DMS79 treated with DMSO at 0.1 percent for 48 hours (cell line): Measurements from ENCODE around the gene ABAT.
"Not testable (repeated sequence)": the region's sequence is repeated elsewhere in the genome, so short reads cannot be mapped to it uniquely, and the experiment has no call there.

ENCODE experiments used
- DNase-seq: peaks from one replicate; lab custom pipeline; 2025; lab: John Stamatoyannopoulos, UW

The ABAT gene

GRCh38 chr16:8742068-8742467 lies 67.7 kb downstream of the ABAT start:
- no peak for DNase-seq

DNA sequence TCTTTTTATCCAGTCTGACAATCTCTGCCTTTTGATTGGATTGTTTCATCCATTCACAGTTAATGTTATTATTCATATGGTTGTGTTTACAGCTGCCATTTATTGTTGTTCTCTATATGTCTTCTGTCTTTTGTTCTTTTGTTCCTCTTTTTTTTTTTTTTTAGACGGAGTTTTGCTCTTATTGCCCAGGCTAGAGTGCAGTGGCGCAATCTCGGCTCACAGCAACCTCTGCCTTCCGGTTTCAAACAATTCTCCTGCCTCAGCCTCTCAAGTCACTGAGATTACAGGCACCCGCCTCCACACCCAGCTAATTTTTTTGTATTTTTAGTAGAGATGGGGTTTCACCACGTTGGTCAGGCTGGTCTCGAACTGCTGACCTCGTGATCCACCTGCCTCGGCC lies 74.5 kb downstream of the ABAT start:
- not testable (repeated sequence) for DNase-seq

DNA sequence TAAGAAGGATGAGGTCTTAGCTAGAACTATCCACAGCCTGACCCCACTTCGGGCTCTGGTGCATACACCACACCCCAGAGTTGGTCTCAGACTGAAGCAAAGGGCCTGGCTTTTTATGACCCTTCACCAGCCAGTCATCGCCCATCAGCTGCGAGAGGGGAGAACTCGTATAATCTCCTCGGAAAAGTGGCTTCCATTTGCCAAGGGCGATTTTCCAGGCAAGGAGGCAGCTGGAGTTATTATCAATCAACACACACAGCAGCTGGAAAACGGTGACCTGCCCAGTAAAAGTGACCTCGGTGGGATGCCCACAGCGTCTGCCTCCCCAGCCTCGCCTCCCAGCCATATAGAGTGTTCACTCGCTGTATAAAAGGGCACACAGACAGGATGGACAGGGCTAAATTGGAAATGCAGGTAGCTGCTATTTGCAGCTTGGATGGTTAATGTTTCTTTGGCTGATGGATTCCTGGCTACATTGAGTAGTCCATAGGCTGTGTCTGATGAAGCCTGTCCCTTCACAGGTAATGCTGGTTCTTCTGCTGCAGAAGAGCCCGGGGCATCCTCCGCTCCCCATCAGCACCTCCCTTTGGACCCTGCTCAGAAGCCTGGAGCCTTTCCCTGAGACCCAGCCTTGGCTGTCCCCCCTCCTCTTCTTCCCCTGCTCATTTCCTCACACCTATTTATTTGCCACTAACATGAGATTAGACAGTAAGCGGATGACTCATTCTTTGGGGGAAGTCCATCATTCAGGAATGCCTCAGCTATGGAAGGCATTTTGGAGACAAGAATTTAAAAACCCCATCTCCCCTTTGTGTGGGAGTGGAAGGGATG lies 77.3 kb downstream of the ABAT start:
- no peak for DNase-seq

- DNase-seq, result no peak
Measured at GRCh38 chr16:8752706-8753105, 78.3 kb downstream of the ABAT start.

DNA sequence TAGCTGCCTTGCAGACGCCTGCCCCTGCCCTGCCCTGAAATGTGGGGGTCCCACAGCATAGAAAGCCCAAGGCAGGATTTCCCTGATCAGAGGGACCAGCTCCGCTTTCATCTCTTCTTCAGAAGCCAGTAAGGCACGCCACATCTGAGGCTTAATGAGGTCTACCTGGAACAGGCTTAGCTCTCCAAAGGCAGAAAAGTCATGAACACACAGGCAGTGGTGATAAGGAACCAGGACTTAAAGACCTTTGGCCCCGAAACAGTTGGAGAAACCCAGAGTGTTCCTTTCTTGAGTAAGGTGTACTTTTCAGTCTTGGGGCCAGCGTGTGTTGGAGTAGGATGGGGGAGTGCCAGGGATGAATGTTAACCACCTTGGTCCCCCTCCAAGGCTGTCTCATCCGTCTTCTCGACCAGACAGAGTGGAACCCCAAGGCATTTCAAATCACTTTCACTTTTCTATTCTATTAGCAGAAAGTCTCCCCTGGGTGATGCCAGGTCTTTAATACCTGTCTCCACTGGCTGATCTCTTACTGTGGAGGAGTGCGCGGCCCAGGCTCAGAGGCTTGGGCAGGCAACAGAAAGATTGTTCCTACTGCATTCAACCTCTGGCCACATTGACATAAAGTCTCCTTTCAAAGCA lies 79.1 kb downstream of the ABAT start:
- DNase-seq, result no peak

- no peak for DNase-seq
Measured at GRCh38 chr16:8756755-8757154, 82.3 kb downstream of the ABAT start.

GRCh38 chr16:8758022-8758421 lies 83.6 kb downstream of the ABAT start:
- no peak for DNase-seq

DNA sequence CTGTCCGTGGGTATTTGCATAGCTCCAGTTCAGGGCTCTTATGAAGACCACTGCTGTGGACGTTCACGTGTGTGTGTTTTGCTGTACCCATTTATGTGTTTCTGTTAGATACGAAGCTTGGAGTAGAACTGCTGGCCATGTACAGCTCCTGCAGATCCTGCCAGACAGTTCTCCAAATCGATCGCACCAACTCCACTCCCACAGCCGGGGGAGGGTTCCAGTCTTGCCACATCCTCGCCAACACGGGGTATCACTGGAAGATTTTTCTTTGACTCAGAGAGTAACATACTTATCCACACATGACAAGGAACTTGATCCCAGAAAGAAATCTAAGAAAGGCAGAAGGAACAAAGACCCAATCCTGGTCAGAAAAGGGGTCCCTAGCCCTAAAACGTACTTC lies 85.6 kb downstream of the ABAT start:
- no peak for DNase-seq

DNA sequence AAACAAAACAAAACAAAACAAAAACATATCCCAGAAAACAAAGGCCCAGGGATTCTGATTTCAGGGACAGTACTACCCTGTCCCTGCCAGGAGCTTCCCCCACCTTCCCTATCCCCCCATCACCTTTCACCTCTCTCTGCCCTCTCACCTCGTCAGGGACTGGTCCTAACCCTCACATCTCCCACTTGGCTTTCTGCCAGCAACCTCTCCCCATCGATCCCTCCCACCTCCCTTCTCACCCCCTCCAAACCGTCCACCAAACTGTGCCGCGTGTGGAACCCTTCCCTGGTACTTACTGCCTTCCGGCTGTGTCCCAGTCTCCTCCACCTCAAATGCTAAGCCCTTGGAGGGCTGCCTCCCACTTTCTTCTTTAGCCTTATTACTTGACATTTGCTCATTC lies 86.7 kb downstream of the ABAT start:
- DNase-seq, result no peak

DNA sequence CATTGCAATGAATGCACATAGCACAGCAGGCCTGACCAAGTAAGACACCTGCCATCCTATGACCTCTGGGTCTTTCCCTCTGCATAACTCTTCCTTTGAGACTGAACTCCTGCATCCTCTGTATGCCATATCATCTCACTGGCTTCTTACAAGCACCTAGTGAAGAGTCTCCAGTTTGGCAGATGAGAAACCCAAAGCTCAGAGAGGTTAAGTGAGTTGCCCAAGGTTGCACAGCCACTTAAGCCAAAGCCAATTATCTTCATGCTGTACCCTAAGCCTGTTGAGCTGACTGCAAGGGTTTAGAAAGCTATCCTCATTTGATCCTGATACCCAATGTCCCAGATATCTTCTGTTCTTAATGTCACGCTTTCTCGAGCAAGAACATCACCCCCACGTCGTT lies 87.8 kb downstream of the ABAT start:
- DNase-seq, result no peak

DNA sequence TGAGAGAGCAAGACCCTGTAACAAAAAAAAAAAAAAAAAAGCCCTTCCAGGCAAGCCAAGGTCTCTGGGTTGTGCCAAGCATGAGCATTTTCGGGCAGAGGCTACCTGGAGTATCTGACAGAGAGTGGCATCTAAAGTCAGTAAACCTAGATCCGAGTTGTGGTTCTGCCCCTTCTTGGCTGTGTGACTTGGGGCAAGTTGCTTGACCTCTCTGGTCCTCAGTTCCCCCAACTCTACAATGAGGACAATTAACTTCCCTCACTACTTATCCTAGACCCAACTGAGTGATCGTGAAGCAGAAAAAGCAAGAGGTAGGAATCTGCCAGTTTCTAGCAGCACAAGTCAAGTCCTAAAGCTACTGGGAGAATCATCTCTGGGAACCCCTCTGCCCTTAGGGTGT lies 88.7 kb downstream of the ABAT start:
- no peak for DNase-seq

DNA sequence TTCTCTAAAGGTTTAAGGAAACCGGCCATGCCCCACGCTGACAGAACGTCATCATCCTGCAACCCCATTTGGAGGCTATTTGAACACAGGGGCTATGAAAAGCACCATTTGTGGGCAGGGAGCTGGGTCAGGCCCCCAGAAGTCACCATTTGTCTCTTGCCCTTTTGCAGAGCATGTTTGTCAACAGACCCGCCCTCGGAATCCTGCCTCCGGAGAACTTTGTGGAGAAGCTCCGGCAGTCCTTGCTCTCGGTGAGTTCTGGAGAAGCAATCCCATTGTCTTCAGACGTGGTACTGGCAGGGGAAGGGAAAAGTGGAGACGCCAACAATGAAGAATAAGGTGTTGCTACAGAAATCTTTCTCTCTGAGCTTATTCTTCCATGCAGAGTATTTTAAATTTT lies 89.5 kb downstream of the ABAT start:
- no peak for DNase-seq

- DNase-seq, result no peak
Measured at GRCh38 chr16:8764525-8765250, 90.3 kb downstream of the ABAT start.

GRCh38 chr16:8767176-8767575 lies 92.8 kb downstream of the ABAT start:
- DNase-seq, result no peak

- DNase-seq, result no peak
Measured at GRCh38 chr16:8768283-8768682, 93.9 kb downstream of the ABAT start.

DNA sequence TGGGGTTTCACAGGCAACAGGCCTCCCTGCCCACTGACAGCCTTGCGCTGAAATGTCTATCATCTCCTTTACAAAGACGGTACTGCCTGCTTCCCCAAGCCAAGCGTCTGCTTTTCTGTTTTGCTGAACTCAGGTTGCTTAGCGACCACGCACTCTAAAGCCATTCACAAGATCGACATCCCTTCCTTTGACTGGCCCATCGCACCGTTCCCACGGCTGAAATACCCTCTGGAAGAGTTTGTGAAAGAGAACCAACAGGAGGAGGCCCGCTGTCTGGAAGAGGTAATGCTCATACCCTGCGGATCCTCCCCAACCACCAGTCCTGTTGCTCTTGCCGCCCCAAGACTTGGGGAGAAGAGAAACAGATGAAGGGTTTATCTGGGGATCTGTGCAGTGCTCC lies 94.3 kb downstream of the ABAT start:
- no peak for DNase-seq

- no peak for DNase-seq
Measured at GRCh38 chr16:8773537-8773936, 99.1 kb downstream of the ABAT start.

GRCh38 chr16:8774208-8774607 lies 99.8 kb downstream of the ABAT start:
- no peak for DNase-seq

GRCh38 chr16:8775359-8775758 lies 100.9 kb downstream of the ABAT start:
- no peak for DNase-seq

GRCh38 chr16:8776129-8776584 lies 101.7 kb downstream of the ABAT start:
- no peak for DNase-seq

GRCh38 chr16:8777217-8777616 lies 102.8 kb downstream of the ABAT start:
- DNase-seq, result no peak

DNA sequence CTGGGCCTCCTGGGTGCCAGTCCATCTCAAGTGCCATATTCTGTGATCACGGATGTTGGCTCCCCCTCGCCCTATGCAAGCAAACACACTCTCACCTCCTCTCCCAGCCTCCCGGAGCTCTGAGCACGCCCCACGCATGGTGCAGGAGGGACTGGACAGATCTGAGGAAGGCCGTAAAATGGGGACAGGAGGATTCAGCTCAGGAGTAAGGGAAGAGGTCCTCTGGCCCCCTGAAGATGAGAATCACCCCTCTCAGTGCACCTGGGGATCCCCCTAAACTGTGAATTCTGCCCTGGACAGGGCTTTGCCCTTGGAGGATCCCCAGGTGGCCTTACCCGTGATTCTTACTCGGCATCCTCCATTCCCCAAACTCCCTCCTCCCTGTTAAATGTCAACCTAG lies 107.4 kb downstream of the ABAT start:
- no peak for DNase-seq

- no peak for DNase-seq
Measured at GRCh38 chr16:8782673-8783072, 108.3 kb downstream of the ABAT start.
